Stimulated activated CD8-positive, alpha-beta memory T cell treated with anti-CD3 and anti-CD28 coated beads, Interleukin-15, amount 100 ng/mL, for 24 hours (primary cell): ENCODE data around the gene ADAM11.
"Not testable (repeated sequence)": the region's sequence is repeated elsewhere in the genome, so short reads cannot be mapped to it uniquely, and the experiment has no call there.

ENCODE experiments used
- DNase-seq: peaks from one replicate; pipeline ENCODE4 v3.0.0-alpha.2; 2020; ENCODE audit warnings: low read depth

The ADAM11 gene

GRCh38 chr17:44758414-44759085 is at the start of gene ADAM11:
TSS of gene ADAM11 (plus strand) at chr17:44758988. CDS start at chr17:44759200, 212 bp downstream.
- DNase-seq: no peak

DNA sequence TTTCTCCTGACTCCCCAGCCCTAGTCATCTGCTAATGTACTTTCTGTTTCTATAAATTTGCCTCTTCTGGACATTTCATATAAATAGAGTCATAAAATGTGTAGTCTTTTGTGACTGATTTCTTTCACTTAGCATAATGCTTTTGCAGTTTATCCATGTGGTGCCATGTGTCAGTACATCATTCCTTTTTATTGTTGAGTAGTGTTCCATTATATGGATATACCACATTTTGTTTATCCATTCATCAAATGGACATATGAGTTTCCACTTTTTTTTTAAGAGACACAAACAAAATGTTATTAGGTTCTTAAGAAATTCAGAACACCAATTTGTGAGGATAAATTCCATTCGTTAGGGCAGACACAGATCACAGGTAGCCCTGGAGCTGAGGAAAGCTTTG is 39.3 kb upstream of the ADAM11 start:
- no peak for DNase-seq

GRCh38 chr17:44722254-44722653 is 36.5 kb upstream of the ADAM11 start:
- no peak for DNase-seq

DNA sequence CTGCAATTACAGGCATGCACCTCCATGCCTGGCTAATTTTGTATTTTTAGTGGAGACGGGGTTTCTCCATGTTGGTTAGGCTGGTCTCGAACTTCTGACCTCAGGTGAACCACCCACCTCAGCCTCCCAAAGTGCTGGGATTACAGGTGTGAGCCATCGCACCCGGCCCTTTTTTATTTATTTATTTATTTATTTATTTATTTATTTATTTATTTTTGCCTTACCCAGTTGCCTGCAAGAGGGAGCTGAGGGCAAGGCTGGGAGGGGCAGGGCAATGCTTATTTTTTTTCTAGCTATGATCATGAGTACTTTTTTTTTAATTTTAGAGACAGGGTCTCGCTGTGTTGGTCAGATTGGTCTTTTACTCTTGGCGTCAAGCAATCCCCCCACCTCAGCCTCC is 32.7 kb upstream of the ADAM11 start:
- not testable (repeated sequence) for DNase-seq

DNA sequence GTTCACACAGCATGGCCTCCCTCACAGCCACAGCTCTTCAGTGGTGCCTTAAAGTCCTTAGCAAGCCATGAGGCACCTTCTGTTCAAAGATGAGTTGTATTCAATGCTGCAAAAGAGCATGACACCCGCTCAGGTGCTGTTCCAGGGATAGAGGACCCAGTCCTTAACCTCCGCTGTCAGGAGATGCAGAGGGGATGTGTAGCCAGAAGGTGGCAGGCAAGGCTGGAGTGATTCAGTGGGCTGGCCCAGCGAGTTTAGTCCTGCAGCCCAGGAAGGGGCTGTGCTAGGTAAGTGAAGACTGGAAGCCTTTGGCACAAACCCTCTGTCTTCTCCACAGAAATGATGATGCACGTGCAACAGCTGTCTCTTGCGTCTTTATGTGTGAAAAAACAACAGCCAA is 25.0 kb upstream of the ADAM11 start:
- DNase-seq: no peak

DNA sequence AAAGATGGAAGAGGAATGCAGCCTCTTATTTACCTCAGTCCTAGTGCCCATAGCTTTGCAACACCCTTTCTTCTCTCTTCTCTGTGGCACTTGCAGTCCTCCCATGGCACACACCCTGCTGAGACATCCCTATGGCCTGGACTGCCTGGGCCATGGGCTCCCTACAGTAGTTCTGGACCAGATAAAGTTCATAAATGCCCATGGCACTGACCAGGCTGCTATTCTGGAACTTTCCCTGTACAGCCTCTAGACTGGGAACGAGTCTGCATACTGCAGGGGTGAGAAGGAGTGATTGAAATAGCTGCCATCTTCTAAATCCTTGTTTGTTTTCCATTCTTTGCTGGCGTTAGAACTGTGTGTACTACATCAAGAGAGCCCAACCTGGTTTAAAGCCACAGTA is 24.5 kb upstream of the ADAM11 start:
- no peak for DNase-seq

- no peak for DNase-seq
Measured at GRCh38 chr17:44736551-44737240, 22.1 kb upstream of the ADAM11 start.

DNA sequence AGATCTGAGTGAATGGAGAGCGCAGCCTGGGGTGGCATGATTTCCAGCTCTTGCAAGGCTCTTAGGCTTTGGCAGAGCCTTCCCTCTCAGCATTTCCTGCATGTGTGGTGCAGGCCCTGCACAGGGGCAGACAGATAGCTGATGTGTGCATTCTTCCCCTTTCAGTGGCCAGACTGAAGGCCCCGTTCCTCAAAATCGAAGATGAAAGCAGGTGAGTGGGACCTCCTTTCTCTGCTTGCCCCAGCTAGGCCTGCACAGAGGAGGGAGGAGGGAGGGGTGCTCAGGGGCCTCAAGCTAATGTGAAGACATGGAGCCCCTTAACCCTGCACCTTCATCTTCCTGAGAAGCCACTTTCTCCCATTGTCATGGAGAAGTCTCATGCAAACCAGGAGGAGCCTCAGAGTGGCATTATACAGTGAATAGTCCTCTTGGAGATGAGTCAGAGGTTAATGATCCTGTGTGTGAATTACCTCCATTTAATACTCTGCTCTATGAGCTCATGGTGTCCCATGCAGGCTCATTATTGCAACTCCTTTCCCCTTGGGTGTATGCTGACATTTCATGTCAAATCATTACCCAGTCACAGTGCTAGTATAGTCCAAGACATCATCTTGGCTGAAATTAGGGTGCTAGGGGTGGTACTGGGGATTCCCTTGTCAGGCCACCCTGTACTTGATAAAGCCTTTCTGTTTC is 20.4 kb upstream of the ADAM11 start:
- DNase-seq: no peak

DNA sequence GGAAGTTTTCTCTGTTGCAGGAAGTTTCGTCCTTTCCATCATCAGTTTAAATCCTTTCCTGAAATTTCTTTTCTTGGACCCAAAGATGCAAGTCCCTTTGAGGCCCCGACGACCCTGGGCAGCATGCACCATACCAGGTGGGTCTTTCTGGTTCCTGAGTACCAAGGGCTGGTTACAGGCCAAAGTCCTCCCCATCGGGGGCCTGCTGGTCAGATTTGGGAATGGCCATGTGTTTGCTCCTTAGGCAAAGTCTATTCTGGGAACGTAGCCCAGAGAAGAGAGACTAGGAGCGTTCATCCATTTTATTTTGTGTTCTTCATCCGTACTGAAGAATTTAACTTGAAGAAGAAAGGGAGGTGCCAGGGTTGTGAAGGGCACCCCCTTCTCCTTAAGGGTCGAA is 17.5 kb upstream of the ADAM11 start:
- no peak for DNase-seq

GRCh38 chr17:44745301-44745700 is 13.5 kb upstream of the ADAM11 start:
- DNase-seq: no peak

GRCh38 chr17:44745738-44746137 is 13.1 kb upstream of the ADAM11 start:
- not testable (repeated sequence) for DNase-seq

DNA sequence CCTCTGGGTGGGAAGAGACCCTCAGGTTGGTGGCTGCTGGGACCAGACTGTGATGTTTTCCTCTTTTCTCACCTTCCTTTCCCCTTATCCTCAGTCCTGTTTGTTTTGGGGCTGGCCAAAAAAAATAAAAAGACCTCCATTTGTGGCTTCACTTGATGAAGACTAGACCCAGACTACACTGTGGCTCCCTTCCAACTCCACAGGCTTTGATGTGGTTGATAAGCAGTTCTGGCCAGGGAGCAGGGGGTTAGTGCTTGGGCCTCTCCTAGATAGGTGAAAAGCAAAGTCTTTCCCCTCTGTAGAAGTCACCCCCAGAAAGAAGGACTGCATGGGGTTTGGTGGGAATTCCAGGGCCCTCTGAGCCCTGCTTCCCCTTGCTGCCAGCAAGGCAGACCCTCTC is 11.2 kb upstream of the ADAM11 start:
- DNase-seq: no peak

DNA sequence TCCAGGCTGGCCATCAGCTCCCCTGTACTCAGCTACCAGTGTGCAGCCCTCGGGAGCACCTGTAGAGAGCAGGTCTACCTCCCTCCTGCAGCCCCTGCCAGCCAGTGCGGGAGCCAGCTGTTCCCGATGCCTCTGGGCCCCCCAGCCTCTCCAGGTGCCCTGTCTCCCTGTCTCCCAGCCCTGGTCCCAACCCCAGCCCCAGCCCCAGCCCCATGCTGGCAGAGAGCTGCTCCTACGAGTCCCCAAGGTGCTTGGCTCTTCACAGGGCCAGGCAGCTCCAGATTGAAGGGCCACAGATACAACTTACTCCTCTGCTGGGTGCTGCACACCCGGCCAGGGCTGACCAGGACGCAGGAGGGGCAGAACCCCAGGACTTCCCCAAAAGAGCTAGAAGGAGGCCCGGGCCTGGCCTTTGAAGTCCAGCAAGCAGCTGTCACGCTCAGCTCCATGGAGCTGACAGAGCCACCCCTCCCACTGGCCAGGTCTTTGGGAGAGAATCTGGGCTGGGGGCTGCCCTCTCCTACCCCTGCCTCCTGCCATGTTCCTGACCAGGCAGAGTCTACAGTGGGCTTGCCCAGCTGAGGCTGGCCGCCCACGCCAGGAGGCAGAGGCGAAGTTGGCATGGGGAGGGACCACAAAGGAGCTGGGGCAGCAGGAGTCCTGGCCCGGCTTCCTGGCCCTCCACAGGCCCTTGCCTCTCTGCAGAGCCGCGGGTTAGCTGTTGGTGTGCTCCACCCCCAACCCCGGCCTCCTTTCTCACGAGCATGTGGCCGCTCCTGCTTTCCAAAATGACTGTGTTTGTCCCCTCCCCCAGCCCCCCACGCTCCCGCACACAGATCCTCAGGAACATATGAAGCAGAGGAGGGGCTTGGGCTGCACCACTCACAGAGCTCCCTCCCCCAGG is 9.5 kb upstream of the ADAM11 start:
- no peak for DNase-seq

- no peak for DNase-seq
Measured at GRCh38 chr17:44749980-44750318, 8.8 kb upstream of the ADAM11 start.

GRCh38 chr17:44751331-44751730 is 7.5 kb upstream of the ADAM11 start:
- no peak for DNase-seq

GRCh38 chr17:44751806-44752205 is 7.0 kb upstream of the ADAM11 start:
- no peak for DNase-seq

- no peak for DNase-seq
Measured at GRCh38 chr17:44752953-44753861, 5.6 kb upstream of the ADAM11 start.

- DNase-seq: no peak
Measured at GRCh38 chr17:44754276-44754675, 4.5 kb upstream of the ADAM11 start.

DNA sequence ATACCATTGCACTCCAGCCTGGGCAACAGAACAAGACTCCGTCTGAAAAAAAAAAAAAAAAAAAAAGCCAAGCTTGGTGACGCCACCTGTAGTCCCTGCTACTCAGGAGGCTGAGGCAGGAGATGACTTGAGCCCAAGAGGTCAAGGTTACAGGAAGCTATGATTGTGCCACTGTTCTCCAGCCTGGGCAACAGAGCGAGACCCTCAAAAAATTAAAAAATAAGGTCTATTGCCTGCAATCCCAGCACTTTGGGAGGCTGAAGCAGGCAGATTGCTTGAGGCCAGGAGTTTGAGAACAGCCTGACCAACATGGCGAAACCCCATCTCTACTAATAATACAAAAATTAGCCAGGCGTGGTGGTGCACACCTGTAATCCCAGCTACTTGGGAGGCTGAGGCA is 3.6 kb upstream of the ADAM11 start:
- not testable (repeated sequence) for DNase-seq

GRCh38 chr17:44757045-44757917 is 1.5 kb upstream of the ADAM11 start:
- DNase-seq: no peak
